22Rv1 (cell line): Measurements from ENCODE around the gene DDX31.

Experiments used
- ZFX ChIP-seq: fragments of 450-650 bp; IDR thresholded peaks from 2 replicates; pipeline ENCODE4 v1.6.1; 2017; ENCODE audit warnings: antibody characterized with exemption, borderline replicate concordance
- TF ChIP-seq, protein P1 (sequence below): fragments of 450-650 bp; IDR thresholded peaks from 2 replicates; pipeline ENCODE4 v1.5.1; 2017; ENCODE audit warnings: mild to moderate bottlenecking

DNA sequence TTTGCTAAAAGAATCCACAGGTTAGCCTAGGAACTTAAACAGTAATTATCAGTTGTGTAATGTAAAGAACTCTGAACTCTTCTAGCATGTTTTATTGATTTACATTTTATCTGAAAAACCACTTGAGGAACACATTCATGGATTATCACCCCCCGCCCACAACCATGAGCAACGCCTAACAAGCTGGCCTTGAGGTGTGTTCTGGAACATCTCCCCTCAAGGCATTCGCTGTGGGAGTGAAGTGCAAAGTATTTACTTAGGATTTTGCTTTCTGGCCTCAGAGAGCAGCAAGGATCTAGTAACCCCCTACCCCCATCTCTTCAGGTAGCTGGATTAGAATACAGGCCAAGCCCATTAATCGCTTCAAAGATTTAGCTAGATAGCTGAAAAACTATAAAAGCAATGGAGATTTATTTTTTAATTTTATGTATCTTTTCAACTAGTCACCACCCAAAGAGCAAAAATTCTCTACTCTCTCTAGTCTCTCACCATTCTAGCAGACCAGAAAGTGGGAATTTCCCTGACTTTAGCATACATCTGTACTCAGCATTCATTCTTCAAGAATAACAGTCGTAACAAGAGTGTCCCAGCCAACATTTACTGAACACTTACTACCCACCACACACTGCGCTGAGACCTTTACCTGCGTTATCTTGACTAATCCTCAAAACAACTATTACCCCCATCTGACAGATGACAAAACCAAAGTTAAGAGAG is 37.2 kb downstream of the DDX31 start:
- TF ChIP-seq, protein P1, sequence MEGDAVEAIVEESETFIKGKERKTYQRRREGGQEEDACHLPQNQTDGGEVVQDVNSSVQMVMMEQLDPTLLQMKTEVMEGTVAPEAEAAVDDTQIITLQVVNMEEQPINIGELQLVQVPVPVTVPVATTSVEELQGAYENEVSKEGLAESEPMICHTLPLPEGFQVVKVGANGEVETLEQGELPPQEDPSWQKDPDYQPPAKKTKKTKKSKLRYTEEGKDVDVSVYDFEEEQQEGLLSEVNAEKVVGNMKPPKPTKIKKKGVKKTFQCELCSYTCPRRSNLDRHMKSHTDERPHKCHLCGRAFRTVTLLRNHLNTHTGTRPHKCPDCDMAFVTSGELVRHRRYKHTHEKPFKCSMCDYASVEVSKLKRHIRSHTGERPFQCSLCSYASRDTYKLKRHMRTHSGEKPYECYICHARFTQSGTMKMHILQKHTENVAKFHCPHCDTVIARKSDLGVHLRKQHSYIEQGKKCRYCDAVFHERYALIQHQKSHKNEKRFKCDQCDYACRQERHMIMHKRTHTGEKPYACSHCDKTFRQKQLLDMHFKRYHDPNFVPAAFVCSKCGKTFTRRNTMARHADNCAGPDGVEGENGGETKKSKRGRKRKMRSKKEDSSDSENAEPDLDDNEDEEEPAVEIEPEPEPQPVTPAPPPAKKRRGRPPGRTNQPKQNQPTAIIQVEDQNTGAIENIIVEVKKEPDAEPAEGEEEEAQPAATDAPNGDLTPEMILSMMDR, result no peak
- TF ChIP-seq ZFX, result no peak
